K562 (cell line): ENCODE measurements around the gene SLC39A7. TPM values are rescaled to one million over a fixed set of nuclear protein-coding genes. Genes with fewer than 3 reads are reported as not detected.
A peak's percentile ranks its signal among the peaks of the same experiment; 100 is the strongest.

Source experiments
- CBX3 ChIP-seq, 2 experiments: IDR thresholded peaks; 1 replicate in 1 of 2; 2 replicates in 1 of 2; pipeline ENCODE4 v1.6.1; 2012; ENCODE audit warnings: inconsistent platforms in 2 of 2, low read length in 2 of 2, borderline replicate concordance in 1 of 2, control low read depth in 1 of 2
- CTBP1 ChIP-seq: fragments of 450-650 bp; IDR thresholded peaks from 2 replicates; pipeline ENCODE4 v1.6.1; 2016; ENCODE audit warnings: borderline replicate concordance
- KDM1A ChIP-seq, 2 experiments: fragments of 450-650 bp; IDR thresholded peaks; 2 replicates each; pipeline ENCODE4 v1.6.1; 2016; ENCODE audit warnings: mild to moderate bottlenecking in 2 of 2
- MEIS2 ChIP-seq: fragments of 450-650 bp; IDR thresholded peaks from 2 replicates; pipeline ENCODE4 v1.6.1; 2014; ENCODE audit warnings: mild to moderate bottlenecking; ENCODE audit not compliant: partially characterized antibody
- NR2F6 ChIP-seq: fragments of 450-650 bp; formaldehyde crosslinking; IDR thresholded peaks from 2 replicates; pipeline ENCODE4 v1.4.0; 2020; ENCODE audit warnings: mild to moderate bottlenecking
- NR4A1 ChIP-seq, 2 experiments: fragments of 250-450 bp in 1 of 2; fragments of 450-650 bp in 1 of 2; sonication (Bioruptor Pico) in 1 of 2; IDR thresholded peaks; 2 replicates each; pipeline versions ENCODE4 v1.4.0 to v1.6.1; 2016 to 2020; ENCODE audit warnings: mild to moderate bottlenecking in 2 of 2, missing compliant biosample characterization in 1 of 2, missing genetic modification characterization in 1 of 2, moderate library complexity in 1 of 2
- PYGO2 ChIP-seq: fragments of 450-650 bp; IDR thresholded peaks from 2 replicates; pipeline ENCODE4 v1.6.1; 2016; ENCODE audit warnings: mild to moderate bottlenecking, missing genetic modification characterization, moderate library complexity, missing compliant biosample characterization
- RBM34 ChIP-seq: fragments of 200-400 bp; formaldehyde crosslinking; IDR thresholded peaks from 2 replicates; pipeline ENCODE4 v1.6.1; 2018; ENCODE audit warnings: low read length, borderline replicate concordance; ENCODE audit not compliant: insufficient read depth
- SAP30 ChIP-seq: fragments of 200-600 bp; sonication (generic); IDR thresholded peaks from 2 replicates; pipeline ENCODE4 v1.6.1; 2012; ENCODE audit warnings: borderline replicate concordance, low read depth, mild to moderate bottlenecking, moderate library complexity, low read length, control low read depth, inconsistent platforms; ENCODE audit not compliant: insufficient read depth, poor library complexity, severe bottlenecking
- ZNF445 ChIP-seq: fragments of 250-450 bp; sonication (Bioruptor Pico); IDR thresholded peaks from 2 replicates; pipeline ENCODE4 v1.4.0; 2020; ENCODE audit warnings: low read depth, mild to moderate bottlenecking, moderate library complexity
- polyA plus RNA-seq, 8 experiments: library from polyadenylated mRNA; depleted of rRNA in 4 of 8; stranded (reverse) in 5 of 8; unstranded in 3 of 8; fragments of >200 nt; fragmentation: Nextera tagmentation in 2 of 8; fragmentation: Illumina TruSeq in 1 of 8; extraction: Ambion mirVana in 2 of 8; extraction: Trizol in 1 of 8; gene quantifications; 2 replicates each; pipeline versions ENCODE4 v1.2.1 to v1.2.3, GENCODE V29; 2011 to 2014; ENCODE audit warnings: inconsistent platforms in 1 of 8, missing spikeins in 1 of 8
- total RNA-seq, 7 experiments: library from RNA; depleted of rRNA in 6 of 7; stranded (reverse); fragments of >200 nt in 6 of 7; fragmentation: Illumina TruSeq in 2 of 7; extraction: Trizol in 2 of 7; gene quantifications; 2 replicates each; pipeline versions ENCODE4 v1.2.1 to v1.2.3, GENCODE V29; 2011 to 2021; ENCODE audit warnings: low replicate concordance in 1 of 7
- TF ChIP-seq, protein P1 (sequence below), 2 experiments: fragments of 450-650 bp; formaldehyde crosslinking in 1 of 2; IDR thresholded peaks; 2 replicates each; pipeline versions ENCODE4 v1.4.0 to v1.6.1; 2014 to 2020; ENCODE audit warnings: mild to moderate bottlenecking in 2 of 2, borderline replicate concordance in 1 of 2, low read depth in 1 of 2
- TF ChIP-seq, protein P2 (sequence below): fragments of 450-650 bp; IDR thresholded peaks from 2 replicates; pipeline ENCODE4 v1.6.1; 2018; ENCODE audit not compliant: partially characterized antibody

SLC39A7 gene
- total and polyA plus RNA-seq, 9 of the 15 experiments (the other 6 are each of a cell fraction or from before 2014, with no cell fraction given): 21.7 to 169 (median 121) TPM

DNA sequence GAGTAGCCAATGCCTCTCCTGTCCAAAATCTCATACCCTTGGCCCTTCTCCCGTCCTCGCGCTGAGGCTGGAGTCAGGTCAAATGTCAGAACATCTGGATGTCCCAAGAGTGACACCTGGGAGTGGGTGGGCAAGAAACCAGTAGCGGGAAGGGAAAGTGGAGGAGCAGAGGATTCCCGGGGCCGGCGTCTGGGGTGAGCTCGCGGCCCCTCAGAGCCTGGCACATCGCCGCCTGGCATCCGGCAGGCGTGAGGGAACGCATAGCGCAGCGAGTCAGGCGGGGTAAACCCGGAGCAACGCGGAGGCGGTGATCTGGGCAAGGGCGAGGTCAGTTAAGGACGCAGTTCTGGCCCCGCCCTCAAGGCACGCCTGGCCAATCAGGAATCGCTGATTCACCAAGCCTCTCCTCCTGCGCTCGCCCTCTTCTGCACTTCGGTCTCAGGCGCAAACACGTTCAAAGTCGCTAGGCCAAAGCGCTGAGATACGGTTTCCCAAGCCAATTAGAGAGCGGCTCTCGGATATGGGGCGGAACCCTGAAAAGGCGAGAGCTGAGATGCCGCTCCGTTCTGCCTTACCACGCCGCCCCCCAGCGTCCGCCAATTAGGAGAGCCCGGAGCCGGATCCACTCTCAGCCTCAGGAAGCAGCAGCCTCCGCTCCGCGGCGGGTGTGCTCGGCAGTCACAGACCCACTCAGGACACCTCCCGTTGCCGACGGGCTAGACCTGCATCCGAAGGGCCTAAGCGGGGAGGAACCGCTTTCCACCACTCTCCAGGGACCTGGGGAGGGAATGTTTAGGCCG, 48.5 kb downstream of the SLC39A7 start (continued):
- peak; percentile 14; the same call in 1 of the 2 replicates for TF ChIP-seq ZNF445 (CRISPR knock-in tag)
- no peak for TF ChIP-seq NR2F6 (CRISPR knock-in tag)
- TF ChIP-seq MEIS2: peak; percentile 35
- TF ChIP-seq PYGO2 (tag): 0 out of 2 replicates have a peak, but pooled peaks have one; percentile 16
- peak; percentile 96 for TF ChIP-seq CTBP1
- TF ChIP-seq SAP30: peak; percentile 53
- TF ChIP-seq CBX3 (IDR thresholded peaks at IDR 0.05; ENCODE audit: borderline replicate concordance in 1 of 2, low read length in 2 of 2): peak in 1 of 2 experiments; percentile 7; a peak in 1 of 3 replicates
- TF ChIP-seq, protein P1, sequence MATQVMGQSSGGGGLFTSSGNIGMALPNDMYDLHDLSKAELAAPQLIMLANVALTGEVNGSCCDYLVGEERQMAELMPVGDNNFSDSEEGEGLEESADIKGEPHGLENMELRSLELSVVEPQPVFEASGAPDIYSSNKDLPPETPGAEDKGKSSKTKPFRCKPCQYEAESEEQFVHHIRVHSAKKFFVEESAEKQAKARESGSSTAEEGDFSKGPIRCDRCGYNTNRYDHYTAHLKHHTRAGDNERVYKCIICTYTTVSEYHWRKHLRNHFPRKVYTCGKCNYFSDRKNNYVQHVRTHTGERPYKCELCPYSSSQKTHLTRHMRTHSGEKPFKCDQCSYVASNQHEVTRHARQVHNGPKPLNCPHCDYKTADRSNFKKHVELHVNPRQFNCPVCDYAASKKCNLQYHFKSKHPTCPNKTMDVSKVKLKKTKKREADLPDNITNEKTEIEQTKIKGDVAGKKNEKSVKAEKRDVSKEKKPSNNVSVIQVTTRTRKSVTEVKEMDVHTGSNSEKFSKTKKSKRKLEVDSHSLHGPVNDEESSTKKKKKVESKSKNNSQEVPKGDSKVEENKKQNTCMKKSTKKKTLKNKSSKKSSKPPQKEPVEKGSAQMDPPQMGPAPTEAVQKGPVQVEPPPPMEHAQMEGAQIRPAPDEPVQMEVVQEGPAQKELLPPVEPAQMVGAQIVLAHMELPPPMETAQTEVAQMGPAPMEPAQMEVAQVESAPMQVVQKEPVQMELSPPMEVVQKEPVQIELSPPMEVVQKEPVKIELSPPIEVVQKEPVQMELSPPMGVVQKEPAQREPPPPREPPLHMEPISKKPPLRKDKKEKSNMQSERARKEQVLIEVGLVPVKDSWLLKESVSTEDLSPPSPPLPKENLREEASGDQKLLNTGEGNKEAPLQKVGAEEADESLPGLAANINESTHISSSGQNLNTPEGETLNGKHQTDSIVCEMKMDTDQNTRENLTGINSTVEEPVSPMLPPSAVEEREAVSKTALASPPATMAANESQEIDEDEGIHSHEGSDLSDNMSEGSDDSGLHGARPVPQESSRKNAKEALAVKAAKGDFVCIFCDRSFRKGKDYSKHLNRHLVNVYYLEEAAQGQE (IDR thresholded peaks at IDR 0.05; ENCODE audit: borderline replicate concordance): peak; percentile 10; the same call in 1 of the 2 replicates
- TF ChIP-seq, protein P1 (CRISPR knock-in tag; IDR thresholded peaks at IDR 0.05; ENCODE audit: low read depth): no peak
- TF ChIP-seq, protein P2, sequence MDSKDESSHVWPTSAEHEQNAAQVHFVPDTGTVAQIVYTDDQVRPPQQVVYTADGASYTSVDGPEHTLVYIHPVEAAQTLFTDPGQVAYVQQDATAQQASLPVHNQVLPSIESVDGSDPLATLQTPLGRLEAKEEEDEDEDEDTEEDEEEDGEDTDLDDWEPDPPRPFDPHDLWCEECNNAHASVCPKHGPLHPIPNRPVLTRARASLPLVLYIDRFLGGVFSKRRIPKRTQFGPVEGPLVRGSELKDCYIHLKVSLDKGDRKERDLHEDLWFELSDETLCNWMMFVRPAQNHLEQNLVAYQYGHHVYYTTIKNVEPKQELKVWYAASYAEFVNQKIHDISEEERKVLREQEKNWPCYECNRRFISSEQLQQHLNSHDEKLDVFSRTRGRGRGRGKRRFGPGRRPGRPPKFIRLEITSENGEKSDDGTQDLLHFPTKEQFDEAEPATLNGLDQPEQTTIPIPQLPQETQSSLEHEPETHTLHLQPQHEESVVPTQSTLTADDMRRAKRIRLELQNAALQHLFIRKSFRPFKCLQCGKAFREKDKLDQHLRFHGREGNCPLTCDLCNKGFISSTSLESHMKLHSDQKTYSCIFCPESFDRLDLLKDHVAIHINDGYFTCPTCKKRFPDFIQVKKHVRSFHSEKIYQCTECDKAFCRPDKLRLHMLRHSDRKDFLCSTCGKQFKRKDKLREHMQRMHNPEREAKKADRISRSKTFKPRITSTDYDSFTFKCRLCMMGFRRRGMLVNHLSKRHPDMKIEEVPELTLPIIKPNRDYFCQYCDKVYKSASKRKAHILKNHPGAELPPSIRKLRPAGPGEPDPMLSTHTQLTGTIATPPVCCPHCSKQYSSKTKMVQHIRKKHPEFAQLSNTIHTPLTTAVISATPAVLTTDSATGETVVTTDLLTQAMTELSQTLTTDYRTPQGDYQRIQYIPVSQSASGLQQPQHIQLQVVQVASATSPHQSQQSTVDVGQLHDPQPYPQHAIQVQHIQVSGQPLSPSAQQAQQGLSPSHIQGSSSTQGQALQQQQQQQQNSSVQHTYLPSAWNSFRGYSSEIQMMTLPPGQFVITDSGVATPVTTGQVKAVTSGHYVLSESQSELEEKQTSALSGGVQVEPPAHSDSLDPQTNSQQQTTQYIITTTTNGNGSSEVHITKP: peak; percentile 65
- TF ChIP-seq NR4A1 (CRISPR knock-in tag; IDR thresholded peaks at IDR 0.05): peak; percentile 74; the same call in 1 of the 2 replicates
- TF ChIP-seq NR4A1 (tag; IDR thresholded peaks at IDR 0.05): no peak; the same call in 1 of the 2 replicates
- no peak for TF ChIP-seq RBM34
- peak in 1 of 2 experiments; percentile 24; a peak in 1 of 4 replicates for TF ChIP-seq KDM1A (IDR thresholded peaks at IDR 0.05)
